ENCODE measurements around the gene ZPR1. TPM values are rescaled to one million over a fixed set of nuclear protein-coding genes. Genes with fewer than 3 reads are reported as not detected.

Gene ZPR1
- total and polyA plus RNA-seq, 2 of the 4 experiments (the other 2 are of a cell fraction): 40.8 to 52.0 TPM

- H2AFZ ChIP-seq (replicated peaks; ENCODE audit: low read length, poor library complexity): no peak overlapping the region
- ChIA-PET CTCF (no interaction called here), POLR2A (ENCODE audit: unreplicated experiment) (no interaction called here)
- H3K27me3 ChIP-seq (ENCODE audit: control insufficient read depth, insufficient read depth, low read length): peaks cover 22% of the 10 kb centered on the region; the same call in 1 of the 2 replicates
- no peak overlapping the region for H3K9ac ChIP-seq (ENCODE audit: low read depth, low read length)
- no peak overlapping the region for H3K18ac ChIP-seq (ENCODE audit: low read depth, low read length)
- no peak overlapping the region for H2AK5ac ChIP-seq (ENCODE audit: low read depth, low read length)
- 80% methylated on average over 1 of the region's 9 CpGs; no CpG with 5 or more reads in 1 of the 2 experiments for WGBS, 2 experiments (ENCODE audit: extremely low coverage in 2 of 2, insufficient read length in 1 of 2)
- no peak overlapping the region for H3K14ac ChIP-seq (replicated peaks; ENCODE audit: low read depth, low read length)
- in situ Hi-C loops (cut with MboI; ENCODE audit: low sequenced_read_pairs) (no loop called here), dilution Hi-C loops (cut with HindIII; ENCODE audit: low sequenced_read_pairs, unreplicated experiment) (no loop called here), intact Hi-C loops (cut with micrococcal nuclease) (no loop called here)
- H2BK5ac ChIP-seq (ENCODE audit: low read depth, low read length, poor library complexity, severe bottlenecking): no peak overlapping the region
- DNase-seq (no peak), ATAC-seq (ENCODE audit: low read depth) (no peak)
- no peaks in the 10 kb centered on the region for H3K9me3 ChIP-seq (ENCODE audit: control insufficient read depth, insufficient read depth, low read length)
- no peak overlapping the region for H2BK120ac ChIP-seq (ENCODE audit: low read depth, low read length)
- H2BK20ac ChIP-seq (ENCODE audit: low read depth, low read length): no peak overlapping the region
- H4K5ac ChIP-seq (ENCODE audit: low read depth, low read length): no peak overlapping the region
- TF ChIP-seq BHLHE40 (IDR thresholded peaks at IDR 0.05; ENCODE audit: low read depth, low read length) (no peak), ELK1 (IDR thresholded peaks at IDR 0.05; ENCODE audit: borderline replicate concordance, low read depth, low read length) (no peak), MAZ (IDR thresholded peaks at IDR 0.05; ENCODE audit: borderline replicate concordance, low read depth, low read length) (no peak), RAD21 (IDR thresholded peaks at IDR 0.05; ENCODE audit: low read length) (no peak), FOS (IDR thresholded peaks at IDR 0.05; ENCODE audit: low read depth, low read length) (no peak), USF2 (IDR thresholded peaks at IDR 0.05; ENCODE audit: low read depth, low read length) (no peak), CHD1 (IDR thresholded peaks at IDR 0.05; ENCODE audit: low read depth, low read length) (no peak), NFE2L2 (IDR thresholded peaks at IDR 0.05; ENCODE audit: low read depth, low read length) (no peak), CTCF (conservative IDR thresholded peaks at IDR 0.05; ENCODE audit: low read depth, low read length) (no peak), POLR2A (IDR thresholded peaks at IDR 0.05; ENCODE audit: low read depth, low read length) (no peak), RCOR1 (IDR thresholded peaks at IDR 0.05; ENCODE audit: insufficient replicate concordance, low read length) (no peak)
- no peaks in the 10 kb centered on the region for H3K36me3 ChIP-seq (ENCODE audit: control insufficient read depth, insufficient read depth, low read length)
- no TSS peak for BruUV-seq (replicated peaks)
- H3K4me1 ChIP-seq (ENCODE audit: control insufficient read depth, insufficient read depth, low read length): peaks cover 3% of the 10 kb centered on the region; the same call in 1 of the 2 replicates
- H3K23ac ChIP-seq (ENCODE audit: low read depth, low read length): no peak overlapping the region
- H4K20me1 ChIP-seq (ENCODE audit: insufficient read depth, low read length): no peaks in the 10 kb centered on the region
- H3K9me1 ChIP-seq (ENCODE audit: insufficient read depth, low read length): no peaks in the 10 kb centered on the region
- H3K56ac ChIP-seq (ENCODE audit: extremely low read depth, insufficient read depth, low read length): no peak overlapping the region
- H2AK9ac ChIP-seq (replicated peaks; ENCODE audit: low read depth, low read length, poor library complexity): peak overlapping the region; percentile 16
- no peak overlapping the region for H4K91ac ChIP-seq (ENCODE audit: insufficient read depth, low read depth, low read length)
- no peak overlapping the region for H2BK15ac ChIP-seq (ENCODE audit: low read depth, low read length)
- H3K79me1 ChIP-seq (ENCODE audit: low read depth in 1 of 2, low read length in 2 of 2): no peaks in the 10 kb centered on the region
- H4K8ac ChIP-seq (ENCODE audit: low read depth in 2 of 2, low read length in 2 of 2): no peak overlapping the region
- H3K27ac ChIP-seq (ENCODE audit: insufficient read depth, low read length): no peak overlapping the region
- no peak overlapping the region for H3K4me2 ChIP-seq (ENCODE audit: low read depth, low read length)
- H3K4me3 ChIP-seq (ENCODE audit: insufficient read depth, low read depth, low read length): no peak overlapping the region
- no peak overlapping the region for H3K4ac ChIP-seq (ENCODE audit: low read depth, low read length)
Observed at GRCh38 chr11:116819049-116819448, 31.2 kb upstream of the ZPR1 start.
